DMS53 treated with DMSO at 0.1 percent for 48 hours (cell line): ENCODE data around the gene PKNOX1.
"Not testable (repeated sequence)": the region's sequence is repeated elsewhere in the genome, so short reads cannot be mapped to it uniquely, and the experiment has no call there.

Experiments used
- DNase-seq: peaks from one replicate; lab custom pipeline; 2025; ENCODE audit not compliant: unreplicated experiment; lab: John Stamatoyannopoulos, UW

Gene PKNOX1

GRCh38 chr21:43020177-43020576 lies 45.8 kb downstream of the PKNOX1 start:
- DNase-seq: no peak

GRCh38 chr21:43020771-43021170 lies 46.4 kb downstream of the PKNOX1 start:
- DNase-seq: no peak

GRCh38 chr21:43021191-43021590 lies 46.8 kb downstream of the PKNOX1 start:
- no peak for DNase-seq

- no peak for DNase-seq
Measured at GRCh38 chr21:43021756-43022600, 47.6 kb downstream of the PKNOX1 start.

GRCh38 chr21:43023175-43023574 lies 48.8 kb downstream of the PKNOX1 start:
- DNase-seq: no peak

- no peak for DNase-seq
Measured at GRCh38 chr21:43024439-43025136, 50.2 kb downstream of the PKNOX1 start.

- no peak for DNase-seq
Measured at GRCh38 chr21:43025636-43026180, 51.3 kb downstream of the PKNOX1 start.

- DNase-seq: no peak
Measured at GRCh38 chr21:43027846-43028731, 53.7 kb downstream of the PKNOX1 start.

- DNase-seq: no peak
Measured at GRCh38 chr21:43029785-43030184, 55.4 kb downstream of the PKNOX1 start.

GRCh38 chr21:43031121-43031619 lies 56.8 kb downstream of the PKNOX1 start:
- no peak for DNase-seq

GRCh38 chr21:43034101-43034500 lies 59.7 kb downstream of the PKNOX1 start:
- no peak for DNase-seq

- no peak for DNase-seq
Measured at GRCh38 chr21:43034826-43035225, 60.5 kb downstream of the PKNOX1 start.

- DNase-seq: not testable (repeated sequence)
Measured at GRCh38 chr21:43036889-43037288, 62.5 kb downstream of the PKNOX1 start.

- not testable (repeated sequence) for DNase-seq
Measured at GRCh38 chr21:43037918-43038658, 63.7 kb downstream of the PKNOX1 start.

- not testable (repeated sequence) for DNase-seq
Measured at GRCh38 chr21:43038659-43039044, 64.3 kb downstream of the PKNOX1 start.

- DNase-seq: not testable (repeated sequence)
Measured at GRCh38 chr21:43042169-43042568, 67.8 kb downstream of the PKNOX1 start.

- not testable (repeated sequence) for DNase-seq
Measured at GRCh38 chr21:43043291-43043690, 68.9 kb downstream of the PKNOX1 start.

- not testable (repeated sequence) for DNase-seq
Measured at GRCh38 chr21:43044547-43044946, 70.2 kb downstream of the PKNOX1 start.

GRCh38 chr21:43045165-43045875 lies 71.0 kb downstream of the PKNOX1 start:
- DNase-seq: not testable (repeated sequence)
